Keratinocyte (primary cell): ENCODE data around the gene CTSK. TPM values are rescaled to one million over a fixed set of nuclear protein-coding genes. Genes with fewer than 3 reads are reported as not detected.

ENCODE experiments used
- DNase-seq: peaks from one replicate; pipeline ENCODE4 v3.0.0-alpha.2; 2011; ENCODE audit warnings: low read depth, missing footprints, low spot score
- FAIRE-seq: peaks from 2 replicates; lab custom pipeline; 2011; peaks lifted over from hg19 to GRCh38; lab: Jason Lieb, UNC
- H2AFZ ChIP-seq: 2 replicates; pipeline ENCODE4 v1.6.0; 2012; ENCODE audit warnings: low read length, control low read depth, inconsistent platforms; ENCODE audit not compliant: control insufficient read depth
- H3K27ac ChIP-seq: 2 replicates; pipeline ENCODE4 v1.5.1; 2011; ENCODE audit warnings: low read length; ENCODE audit not compliant: control insufficient read depth, insufficient read depth
- H3K27me3 ChIP-seq: 3 replicates; pipeline ENCODE4 v1.6.0; 2011; ENCODE audit warnings: low read length; ENCODE audit not compliant: control insufficient read depth, insufficient read depth; ENCODE audit errors: extremely low read depth
- H3K36me3 ChIP-seq, 2 experiments: 2 replicates in 1 of 2; 3 replicates in 1 of 2; pipeline ENCODE4 v1.5.1; 2011; ENCODE audit warnings: low read length in 2 of 2, mild to moderate bottlenecking in 1 of 2; ENCODE audit not compliant: control insufficient read depth in 2 of 2, insufficient read depth in 2 of 2; ENCODE audit errors: extremely low read depth in 1 of 2
- H3K4me1 ChIP-seq: 3 replicates; pipeline ENCODE4 v1.5.1; 2011; ENCODE audit warnings: low read length; ENCODE audit not compliant: control insufficient read depth, insufficient read depth; ENCODE audit errors: extremely low read depth
- H3K4me2 ChIP-seq: 3 replicates; pipeline ENCODE4 v1.6.0; 2011; ENCODE audit warnings: low read depth, low read length; ENCODE audit not compliant: control insufficient read depth, insufficient read depth; ENCODE audit errors: extremely low read depth
- H3K4me3 ChIP-seq, 3 experiments: fragments of 200-600 bp in 1 of 3; sonication (generic) in 1 of 3; 2 replicates in 2 of 3; 3 replicates in 1 of 3; pipeline ENCODE4 v1.5.1; 2011 to 2016; ENCODE audit warnings: low read length in 3 of 3, mild to moderate bottlenecking in 3 of 3, control low read depth in 2 of 3, inconsistent platforms in 1 of 3, low read depth in 1 of 3, mixed read lengths in 1 of 3, mixed run types in 1 of 3, moderate library complexity in 1 of 3; ENCODE audit not compliant: control insufficient read depth in 2 of 3, insufficient read depth in 2 of 3; ENCODE audit errors: extremely low read depth in 1 of 3
- H3K79me2 ChIP-seq: 2 replicates; pipeline ENCODE4 v1.6.0; 2012; ENCODE audit warnings: low read length; ENCODE audit not compliant: control insufficient read depth, insufficient read depth
- H3K9ac ChIP-seq: 3 replicates; pipeline ENCODE4 v1.6.0; 2011; ENCODE audit warnings: low read length; ENCODE audit not compliant: control insufficient read depth, insufficient read depth; ENCODE audit errors: extremely low read depth
- H3K9me1 ChIP-seq: 3 replicates; pipeline ENCODE4 v1.6.0; 2011; ENCODE audit warnings: low read length; ENCODE audit not compliant: control insufficient read depth, insufficient read depth; ENCODE audit errors: extremely low read depth
- H3K9me3 ChIP-seq: 2 replicates; pipeline ENCODE4 v1.5.1; 2012; ENCODE audit warnings: low read depth, low read length; ENCODE audit not compliant: control insufficient read depth
- H4K20me1 ChIP-seq: 3 replicates; pipeline ENCODE4 v1.6.0; 2011; ENCODE audit warnings: low read length; ENCODE audit not compliant: control insufficient read depth, insufficient read depth; ENCODE audit errors: extremely low read depth
- EZH2 ChIP-seq: IDR thresholded peaks from one replicate; pipeline ENCODE4 v1.6.1; 2012; ENCODE audit warnings: inconsistent platforms, mild to moderate bottlenecking, low read length, moderate library complexity
- dilution Hi-C: fragments of 300-500 bp; cut with MboI; formaldehyde crosslinking; loops from one replicate; pipeline ENCODE4 v1.7.0; 2020; ENCODE audit warnings: low sequenced_read_pairs; ENCODE audit not compliant: extremely low pct_ligation_motif_present
- polyA plus RNA-seq, 5 experiments: library from polyadenylated mRNA; depleted of rRNA in 3 of 5; stranded (reverse) in 3 of 5; stranded (forward) in 1 of 5; unstranded in 1 of 5; fragments of >200 nt; gene quantifications; 1 replicate in 1 of 5; 2 replicates in 3 of 5; 3 replicates in 1 of 5; pipeline versions ENCODE4 v1.2.1 to v1.2.3, GENCODE V29; 2011 to 2012; ENCODE audit warnings: missing spikeins in 2 of 5, low read depth in 1 of 5, low replicate concordance in 1 of 5
- TF ChIP-seq, protein P1 (sequence below), 3 experiments: IDR thresholded peaks in 1 of 3; conservative IDR thresholded peaks in 1 of 3; optimal IDR thresholded peaks in 1 of 3; 2 replicates in 2 of 3; 3 replicates in 1 of 3; pipeline versions ENCODE3 to v1.5.1; 2011; ENCODE audit warnings: low read length in 3 of 3, mild to moderate bottlenecking in 3 of 3, moderate library complexity in 2 of 3, control low read depth in 1 of 3, inconsistent platforms in 1 of 3; ENCODE audit not compliant: insufficient read depth in 2 of 3; ENCODE audit errors: extremely low read depth in 1 of 3

The CTSK gene
- polyA plus RNA-seq, 1 donor (not counting 4 experiments of a cell fraction or from before 2014, with no cell fraction given) = 40.5 TPM

GRCh38 chr1:150832597-150832996 is 24.5 kb upstream of the CTSK start:
- Histone ChIP-seq H3K9me1 (no peaks in the 10 kb centered on the region), H3K4me1 (no peaks in the 10 kb centered on the region), H3K9ac (no peak overlapping the region), H3K27ac (no peak overlapping the region), H3K9me3 (no peaks in the 10 kb centered on the region), H3K4me2 (no peak overlapping the region), H3K36me3 (peaks cover 14 to 22% of the 10 kb centered on the region in 2 experiments), H4K20me1 (no peaks in the 10 kb centered on the region), H3K27me3 (no peaks in the 10 kb centered on the region), H3K79me2 (no peaks in the 10 kb centered on the region), H3K4me3 (no peak overlapping the region), H2AFZ (no peak overlapping the region)
- FAIRE-seq (no peak), DNase-seq (no peak)
- dilution Hi-C loops = no loop called here
- no peak for TF ChIP-seq EZH2
- TF ChIP-seq, protein P1, sequence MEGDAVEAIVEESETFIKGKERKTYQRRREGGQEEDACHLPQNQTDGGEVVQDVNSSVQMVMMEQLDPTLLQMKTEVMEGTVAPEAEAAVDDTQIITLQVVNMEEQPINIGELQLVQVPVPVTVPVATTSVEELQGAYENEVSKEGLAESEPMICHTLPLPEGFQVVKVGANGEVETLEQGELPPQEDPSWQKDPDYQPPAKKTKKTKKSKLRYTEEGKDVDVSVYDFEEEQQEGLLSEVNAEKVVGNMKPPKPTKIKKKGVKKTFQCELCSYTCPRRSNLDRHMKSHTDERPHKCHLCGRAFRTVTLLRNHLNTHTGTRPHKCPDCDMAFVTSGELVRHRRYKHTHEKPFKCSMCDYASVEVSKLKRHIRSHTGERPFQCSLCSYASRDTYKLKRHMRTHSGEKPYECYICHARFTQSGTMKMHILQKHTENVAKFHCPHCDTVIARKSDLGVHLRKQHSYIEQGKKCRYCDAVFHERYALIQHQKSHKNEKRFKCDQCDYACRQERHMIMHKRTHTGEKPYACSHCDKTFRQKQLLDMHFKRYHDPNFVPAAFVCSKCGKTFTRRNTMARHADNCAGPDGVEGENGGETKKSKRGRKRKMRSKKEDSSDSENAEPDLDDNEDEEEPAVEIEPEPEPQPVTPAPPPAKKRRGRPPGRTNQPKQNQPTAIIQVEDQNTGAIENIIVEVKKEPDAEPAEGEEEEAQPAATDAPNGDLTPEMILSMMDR (optimal IDR thresholded peaks at IDR 0.05 in 1 of 3, IDR thresholded peaks at IDR 0.05 in 1 of 3, conservative IDR thresholded peaks at IDR 0.05 in 1 of 3; ENCODE audit: extremely low read depth in 1 of 3, insufficient read depth in 2 of 3, low read length in 3 of 3) = no peak

- no peak for TF ChIP-seq EZH2
- TF ChIP-seq, protein P1 (optimal IDR thresholded peaks at IDR 0.05 in 1 of 3, IDR thresholded peaks at IDR 0.05 in 1 of 3, conservative IDR thresholded peaks at IDR 0.05 in 1 of 3; ENCODE audit: extremely low read depth in 1 of 3, insufficient read depth in 2 of 3, low read length in 3 of 3) = peak in 2 of 3 experiments; percentile 20 to 29
- FAIRE-seq = no peak
- no peaks in the 10 kb centered on the region for H4K20me1 ChIP-seq
These were observed 21.7 kb upstream of the CTSK start for GRCh38 chr1:150829751-150830150.

More at GRCh38 chr1:150829751-150830150, 21.7 kb upstream of the CTSK start:
- Histone ChIP-seq H3K9me1 (no peaks in the 10 kb centered on the region), H3K9me3 (no peaks in the 10 kb centered on the region), H3K4me2 (no peak overlapping the region), H3K27ac (no peak overlapping the region), H3K9ac (no peak overlapping the region), H3K4me3 (no peak overlapping the region), H3K36me3 (peaks cover 16% of the 10 kb centered on the region in 2 experiments), H3K27me3 (no peaks in the 10 kb centered on the region), H3K4me1 (no peaks in the 10 kb centered on the region), H3K79me2 (no peaks in the 10 kb centered on the region), H2AFZ (no peak overlapping the region)
- no peak for DNase-seq
- dilution Hi-C loops = no loop called here
